Upper lobe of left lung (tissue), 6 donors: ENCODE measurements around the gene AMDHD2. TPM values are rescaled to one million over a fixed set of nuclear protein-coding genes. Genes with fewer than 3 reads are reported as not detected.

ENCODE experiments used
- ATAC-seq, 2 donors: fragments of 200-7000 bp; cut with Tn5 transposase; one replicate each; pipeline ENCODE4 v1.9.1; 2022; ENCODE audit warnings: mild to moderate bottlenecking in 2 of 2, moderate library complexity in 2 of 2; ENCODE audit not compliant: low FRiP score in 2 of 2
- DNase-seq, 2 donors: peaks; one replicate each; pipeline ENCODE4 v3.0.0-alpha.2; 2019 to 2020
- H3K27ac ChIP-seq, 4 donors: fragments of 200-600 bp; sonication (generic); one replicate each; pipeline ENCODE4 v1.5.1; 2016 to 2019
- H3K27me3 ChIP-seq, 4 donors: fragments of 200-600 bp; sonication (generic); one replicate each; pipeline ENCODE4 v1.5.1; 2017 to 2019
- H3K36me3 ChIP-seq, 4 donors: fragments of 200-600 bp; sonication (generic); one replicate each; pipeline ENCODE4 v1.5.1; 2016 to 2019
- H3K4me1 ChIP-seq, 4 donors: fragments of 200-600 bp; sonication (generic); one replicate each; pipeline ENCODE4 v1.5.1; 2018 to 2019
- H3K4me3 ChIP-seq, 4 donors: fragments of 200-600 bp; sonication (generic); one replicate each; pipeline ENCODE4 v1.5.1; 2017 to 2019; ENCODE audit warnings: mild to moderate bottlenecking in 2 of 4, moderate library complexity in 1 of 4
- H3K9me3 ChIP-seq, 4 donors: fragments of 200-600 bp; sonication (generic); one replicate each; pipeline ENCODE4 v1.5.1; 2018 to 2019
- CTCF ChIP-seq, 6 experiments: fragments of 450-650 bp in 4 of 6; fragments of 200-600 bp in 2 of 6; sonication (generic) in 2 of 6; IDR thresholded peaks; one replicate each; pipeline ENCODE4 v1.5.1; 2016 to 2019; ENCODE audit warnings: antibody characterized with exemption in 6 of 6
- EP300 ChIP-seq, 4 donors: sonication (generic); formaldehyde crosslinking; IDR thresholded peaks; one replicate each; pipeline ENCODE4 v1.5.1; 2017; ENCODE audit warnings: antibody characterized with exemption in 4 of 4, control low read depth in 2 of 4
- POLR2A ChIP-seq, 4 donors: fragments of 450-650 bp; IDR thresholded peaks; one replicate each; pipeline ENCODE4 v1.5.1; 2016 to 2017; ENCODE audit warnings: antibody characterized with exemption in 4 of 4, mild to moderate bottlenecking in 2 of 4
- POLR2AphosphoS5 ChIP-seq, 2 donors: sonication (generic); formaldehyde crosslinking; IDR thresholded peaks; one replicate each; pipeline ENCODE4 v1.5.1; 2017; ENCODE audit warnings: antibody characterized with exemption in 2 of 2
- WGBS, 2 donors: methylation state at CpG; one replicate each; pipeline ENCODE4 v1.1.5; 2017 to 2018; 5-methylcytosine and 5-hydroxymethylcytosine counted together
- total RNA-seq, 6 donors: library from RNA; depleted of rRNA in 4 of 6; stranded (reverse); fragments of >200 nt in 4 of 6; gene quantifications; one replicate each; pipeline versions ENCODE4 v1.1.0 to v1.2.1, GENCODE V29; 2016 to 2021
- donor health status: DM: no; HTN: no; CAD: no; lungs with moderate emphysema.
- donor health status: DM: no; HTN: yes; CAD: no; lungs with severe emphysema.

AMDHD2 gene
- total RNA-seq, 6 donors from 2014 or later: 33.0 to 126 (median 68.4) TPM

GRCh38 chr16:2528161-2529060, 8.2 kb downstream of the AMDHD2 start:
- H3K27ac ChIP-seq: peak overlapping the region in 1 of 4 donors; percentile 2
- peaks cover 8 to 48% (median 22%) of the 10 kb centered on the region in 4 donors for H3K4me1 ChIP-seq
- peak in 1 of 2 donors; percentile 82 for DNase-seq
- no peak overlapping the region for H3K4me3 ChIP-seq
- no peaks in the 10 kb centered on the region for H3K27me3 ChIP-seq
- peaks cover 7 to 68% (median 51%) of the 10 kb centered on the region in 4 donors for H3K36me3 ChIP-seq
- TF ChIP-seq CTCF (IDR thresholded peaks at IDR 0.05) (no peak), EP300 (IDR thresholded peaks at IDR 0.05) (no peak), POLR2A (IDR thresholded peaks at IDR 0.05) (no peak), POLR2AphosphoS5 (IDR thresholded peaks at IDR 0.05) (no peak)
- ATAC-seq: no peak
- WGBS, 2 donors: 90 to 97% methylated on average over 12 to 21 of the region's 36 CpGs
- H3K9me3 ChIP-seq: no peaks in the 10 kb centered on the region

DNA sequence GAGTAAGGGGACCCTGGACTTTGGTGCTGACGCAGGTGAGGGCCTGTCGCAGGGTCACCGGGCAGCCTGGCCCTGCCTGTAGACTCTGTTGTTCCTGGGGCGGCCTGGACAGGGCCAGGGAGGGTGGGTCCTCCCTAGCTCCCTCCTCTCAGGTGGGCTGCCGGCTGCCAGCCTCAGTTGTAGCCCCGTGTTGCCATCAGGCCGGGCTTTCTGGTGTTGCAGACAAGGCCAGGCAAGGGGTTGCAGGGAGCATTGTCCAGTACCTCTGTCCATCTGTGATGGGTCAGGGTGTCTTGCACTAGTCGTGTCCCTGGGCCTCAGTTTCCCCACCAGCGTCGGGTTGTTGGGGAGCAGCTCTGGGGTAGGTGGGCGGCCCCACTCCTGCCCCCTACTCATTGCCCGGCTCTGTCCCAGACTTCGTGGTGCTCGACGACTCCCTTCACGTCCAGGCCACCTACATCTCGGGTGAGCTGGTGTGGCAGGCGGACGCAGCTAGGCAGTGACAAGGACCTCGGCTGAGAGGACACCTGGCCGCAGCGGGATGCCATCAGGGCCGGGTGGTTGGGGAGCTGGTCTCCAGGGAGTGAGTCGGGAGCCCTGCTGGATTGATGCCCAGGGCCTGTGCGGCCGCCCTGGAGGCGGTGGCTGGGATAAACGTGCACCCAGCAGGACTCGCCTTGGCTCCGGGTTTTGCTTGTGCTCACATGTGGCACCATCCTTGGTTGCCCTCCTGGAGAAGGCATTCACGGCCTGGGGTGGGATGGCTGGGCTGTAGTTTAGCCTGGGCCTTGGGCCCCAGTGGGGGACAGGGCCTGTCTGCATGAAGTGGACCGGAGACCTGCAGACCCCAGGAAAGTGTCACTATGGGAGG, 9.1 kb downstream of the AMDHD2 start:
- ATAC-seq: no peak
- WGBS, 2 donors: 90 to 94% methylated on average over 16 to 30 of the region's 32 CpGs

DNA sequence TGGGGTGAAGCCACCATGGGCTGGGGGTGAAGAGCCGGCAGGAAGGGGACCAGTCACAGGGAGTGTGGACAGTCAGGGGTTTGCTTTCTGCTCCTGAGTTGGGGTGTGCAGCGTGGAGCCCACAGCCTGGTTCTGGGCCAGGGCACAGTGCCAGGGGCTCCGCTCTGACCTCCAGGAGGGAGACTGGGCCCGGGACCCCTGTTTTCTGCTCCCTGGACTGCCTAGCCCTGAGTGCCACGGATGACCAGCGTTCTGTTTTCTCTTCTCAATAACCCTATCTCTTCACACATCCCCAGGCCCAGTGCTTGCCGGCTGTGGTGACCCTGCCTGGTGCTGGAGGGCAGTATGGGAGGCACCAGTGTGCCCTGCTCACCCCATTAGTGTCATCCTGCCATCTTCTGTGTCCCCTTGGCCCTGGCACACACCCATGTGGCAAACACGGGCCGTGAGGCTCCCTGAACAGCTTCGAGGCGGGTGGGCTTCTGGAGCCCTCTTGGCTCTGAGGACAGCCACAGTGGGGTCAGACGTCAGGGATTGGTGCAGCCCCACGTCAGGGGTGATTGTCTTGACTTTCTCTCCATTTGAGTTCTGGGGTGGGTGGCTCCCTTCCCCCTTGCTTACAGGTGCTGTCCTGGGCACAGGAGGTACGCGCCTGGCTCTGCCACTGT, 9.9 kb downstream of the AMDHD2 start:
- Histone ChIP-seq H3K27me3 (no peaks in the 10 kb centered on the region), H3K36me3 (peaks cover 7 to 51% (median 36%) of the 10 kb centered on the region in 4 donors), H3K9me3 (no peaks in the 10 kb centered on the region), H3K4me1 (peaks cover 8 to 54% (median 22%) of the 10 kb centered on the region in 4 donors), H3K4me3 (no peak overlapping the region), H3K27ac (peak overlapping the region in 1 of 4 donors; percentile 100)
- no peak for TF ChIP-seq POLR2A (IDR thresholded peaks at IDR 0.05)
- TF ChIP-seq CTCF (IDR thresholded peaks at IDR 0.05): no peak
- no peak for TF ChIP-seq POLR2AphosphoS5 (IDR thresholded peaks at IDR 0.05)
- no peak for TF ChIP-seq EP300 (IDR thresholded peaks at IDR 0.05)
- 92% methylated on average over 14 to 15 of the region's 15 CpGs for WGBS, 2 donors
- ATAC-seq: no peak
- DNase-seq: peak in 1 of 2 donors; percentile 68

More for the DNA sequence above, 9.1 kb downstream of the AMDHD2 start:
- Histone ChIP-seq H3K36me3 (peaks cover 7 to 59% (median 42%) of the 10 kb centered on the region in 4 donors), H3K27me3 (no peaks in the 10 kb centered on the region), H3K4me1 (peaks cover 8 to 54% (median 22%) of the 10 kb centered on the region in 4 donors), H3K4me3 (no peak overlapping the region), H3K27ac (no peak overlapping the region), H3K9me3 (no peaks in the 10 kb centered on the region)
- peak in 1 of 2 donors; percentile 83 for DNase-seq
- TF ChIP-seq EP300 (IDR thresholded peaks at IDR 0.05) (no peak), POLR2AphosphoS5 (IDR thresholded peaks at IDR 0.05) (no peak), POLR2A (IDR thresholded peaks at IDR 0.05) (no peak), CTCF (IDR thresholded peaks at IDR 0.05) (no peak)

DNA sequence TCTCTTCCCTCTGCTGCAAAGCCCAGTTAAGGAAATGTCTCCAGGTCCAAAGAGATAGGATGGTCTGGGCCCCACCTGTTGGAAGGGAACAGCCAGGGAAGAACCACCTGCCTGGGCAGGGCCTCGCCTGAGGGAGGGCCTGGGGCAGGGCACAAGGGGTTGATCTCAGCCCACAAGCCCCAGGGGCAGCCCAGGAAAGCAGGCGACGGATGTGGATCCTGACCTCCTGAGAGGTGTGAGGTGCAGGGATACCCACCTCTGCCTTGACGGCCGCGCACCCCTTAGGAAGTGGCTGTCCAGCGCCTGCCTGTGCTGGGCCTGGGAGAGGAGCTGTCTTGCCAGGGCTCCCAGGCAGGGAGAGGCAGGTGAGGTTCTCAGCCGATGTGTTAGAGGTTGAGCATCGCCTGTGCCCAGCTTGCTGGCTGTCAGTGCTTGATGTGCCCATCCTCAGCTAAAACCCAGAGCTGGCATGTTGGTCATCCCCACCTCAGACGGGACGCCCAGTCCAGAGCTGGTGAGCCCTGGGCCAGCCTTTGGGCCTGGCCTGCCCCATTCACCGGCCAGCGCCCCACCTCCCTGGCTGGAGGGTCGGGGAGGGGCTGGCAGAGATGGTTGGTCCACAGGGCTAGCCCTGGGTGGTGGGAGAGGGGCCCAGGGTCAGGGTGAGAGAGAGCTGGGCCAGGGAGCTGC, 10.6 kb downstream of the AMDHD2 start:
- TF ChIP-seq POLR2AphosphoS5 (IDR thresholded peaks at IDR 0.05) (no peak), CTCF (IDR thresholded peaks at IDR 0.05) (no peak), POLR2A (IDR thresholded peaks at IDR 0.05) (no peak), EP300 (IDR thresholded peaks at IDR 0.05) (no peak)
- Histone ChIP-seq H3K36me3 (peaks cover 7 to 45% (median 32%) of the 10 kb centered on the region in 4 donors), H3K4me1 (peaks cover 8 to 49% (median 21%) of the 10 kb centered on the region in 4 donors), H3K27ac (peak overlapping the region; percentile 95 to 100 (median 98)), H3K9me3 (no peaks in the 10 kb centered on the region), H3K27me3 (no peaks in the 10 kb centered on the region), H3K4me3 (no peak overlapping the region)
- 83 to 88% methylated on average over 2 to 14 of the region's 14 CpGs for WGBS, 2 donors
- DNase-seq (peak in 1 of 2 donors; percentile 61), ATAC-seq (no peak)
